GM18861 (cell line): ENCODE results near the gene DEPP1.
"Not testable (repeated sequence)": the region's sequence is repeated elsewhere in the genome, so short reads cannot be mapped to it uniquely, and the experiment has no call there.

Experiments
- ATAC-seq: cut with Tn5 transposase; IDR thresholded peaks from one replicate; pipeline ENCODE4 v1.9.1; 2021; ENCODE audit not compliant: unreplicated experiment

DEPP1 gene, protein sequence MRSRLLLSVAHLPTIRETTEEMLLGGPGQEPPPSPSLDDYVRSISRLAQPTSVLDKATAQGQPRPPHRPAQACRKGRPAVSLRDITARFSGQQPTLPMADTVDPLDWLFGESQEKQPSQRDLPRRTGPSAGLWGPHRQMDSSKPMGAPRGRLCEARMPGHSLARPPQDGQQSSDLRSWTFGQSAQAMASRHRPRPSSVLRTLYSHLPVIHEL

DNA sequence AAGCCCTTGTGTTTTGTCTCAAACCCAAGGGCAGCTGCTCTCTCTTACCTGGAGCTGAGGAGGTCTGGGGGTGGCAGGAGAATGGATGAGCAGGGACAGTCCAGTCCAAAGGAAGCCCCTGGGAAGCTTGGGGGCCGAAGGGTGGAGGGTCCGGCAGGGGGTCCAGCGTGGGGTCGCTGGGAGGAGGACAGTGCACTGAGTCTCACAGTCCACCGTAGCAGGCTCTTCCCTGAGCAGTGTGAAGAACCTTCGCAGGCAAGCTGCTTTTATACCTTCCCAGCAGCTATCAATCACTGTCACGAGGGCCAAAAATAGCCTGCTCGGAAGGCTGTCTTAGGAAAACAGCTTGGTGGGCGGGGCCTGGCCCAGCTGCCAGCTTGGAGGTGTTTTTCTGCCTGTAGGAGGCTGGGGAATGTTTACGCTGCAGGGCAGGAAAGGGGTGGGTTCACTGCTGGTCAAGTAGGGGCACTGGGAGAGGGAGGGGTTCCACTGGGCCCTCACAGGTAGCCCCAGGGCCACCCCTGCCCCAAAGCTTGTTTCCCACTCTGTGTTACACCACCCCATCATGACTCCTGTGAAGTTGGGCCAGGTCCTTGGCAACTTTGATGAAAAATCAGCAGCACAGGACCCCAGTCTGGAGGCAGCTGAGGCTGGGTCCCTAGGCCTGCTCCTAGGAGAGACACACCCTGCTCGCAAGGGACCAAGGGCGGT lies at the start of gene DEPP1:
TSS of gene DEPP1 (minus strand) at position 240 of the 711 bp plus-strand sequence. CDS start 779 bp downstream, outside the sequence.
- ATAC-seq = no peak

DNA sequence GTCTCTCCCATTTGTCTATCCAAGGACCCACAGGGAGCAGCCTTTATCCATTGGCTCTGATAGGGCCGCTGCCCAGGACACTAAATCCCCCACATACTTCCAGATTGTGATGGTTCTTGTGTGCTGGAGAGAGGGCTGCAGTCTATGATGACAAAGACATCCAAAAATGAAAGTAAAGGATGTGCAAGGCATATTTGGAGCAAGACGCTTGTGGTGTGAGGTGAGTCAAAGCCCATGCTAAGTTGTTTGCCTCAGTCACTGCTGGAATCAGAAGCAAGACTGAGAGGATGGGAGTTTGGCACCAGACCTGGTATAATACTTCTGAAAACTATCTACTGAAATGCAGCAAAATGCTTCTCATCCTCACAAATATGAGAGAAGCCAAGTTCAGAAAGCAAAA lies 44.8 kb upstream of the DEPP1 start:
- ATAC-seq = no peak

DNA sequence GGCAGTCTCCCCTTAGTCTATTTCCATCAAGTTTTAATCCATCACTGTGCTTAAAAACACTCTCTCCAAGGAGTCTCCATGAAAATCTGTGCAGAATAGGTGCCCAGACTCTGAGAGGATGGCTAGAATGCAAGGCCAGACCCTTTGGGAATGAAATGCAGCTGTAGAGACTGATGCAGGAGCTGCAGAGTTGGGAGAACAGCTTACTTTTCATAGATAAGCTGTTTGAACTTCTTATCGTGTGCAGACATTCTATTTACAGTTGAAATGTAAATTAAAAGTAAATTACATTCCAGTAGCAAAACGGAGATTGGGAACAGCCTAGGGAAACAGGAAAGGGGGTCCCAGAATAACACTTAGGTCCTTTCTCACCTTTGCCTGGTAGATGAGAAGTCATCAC lies 37.0 kb upstream of the DEPP1 start:
- ATAC-seq = no peak

DNA sequence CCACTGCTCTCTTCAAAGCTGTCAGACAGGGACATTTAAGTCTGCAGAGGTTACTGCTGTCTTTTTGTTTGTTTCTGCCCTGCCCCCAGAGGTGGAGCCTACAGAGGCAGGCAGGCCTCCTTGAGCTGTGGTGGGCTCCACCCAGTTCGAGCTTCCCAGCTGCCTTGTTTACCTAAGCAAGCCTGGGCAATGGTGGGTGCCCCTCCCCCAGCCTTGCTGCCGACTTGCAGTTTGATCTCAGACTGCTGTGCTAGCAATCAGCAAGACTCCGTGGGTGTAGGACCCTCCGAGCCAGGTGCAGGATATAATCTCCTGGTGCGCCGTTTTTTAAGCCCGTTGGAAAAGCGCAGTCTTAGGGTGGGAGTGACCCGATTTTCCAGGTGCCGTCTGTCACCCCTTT lies 35.9 kb upstream of the DEPP1 start:
- ATAC-seq = not testable (repeated sequence)

DNA sequence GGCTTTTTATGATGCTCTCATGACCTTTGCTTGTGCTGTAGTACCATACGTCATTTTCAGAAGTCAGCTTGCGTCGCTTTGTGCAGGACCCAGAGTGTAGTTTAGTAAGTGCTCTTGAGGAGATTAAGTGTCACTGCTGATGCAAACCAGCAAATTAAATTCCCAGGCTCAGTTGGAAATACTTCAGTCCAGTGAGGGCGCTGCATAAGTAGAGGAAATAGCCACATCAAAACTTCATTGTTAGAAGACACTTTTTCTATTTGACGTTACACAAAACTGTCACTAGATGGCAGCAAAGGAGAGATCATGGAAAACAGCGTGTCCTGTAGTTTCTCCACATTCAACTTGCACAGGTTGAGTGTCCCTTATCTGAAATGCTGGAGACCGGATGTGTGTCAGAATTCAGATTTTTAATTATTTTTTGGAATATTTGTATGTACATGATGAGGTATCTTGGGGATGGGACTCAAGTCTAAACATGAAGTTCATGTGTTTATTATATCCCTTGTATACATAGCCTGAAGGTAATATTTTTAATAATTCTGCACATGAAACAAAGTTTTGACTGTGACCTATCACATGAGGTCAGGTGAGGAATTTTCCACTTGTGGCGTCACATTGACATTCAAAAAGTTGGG lies 30.0 kb upstream of the DEPP1 start:
- ATAC-seq = peak; percentile 82

DNA sequence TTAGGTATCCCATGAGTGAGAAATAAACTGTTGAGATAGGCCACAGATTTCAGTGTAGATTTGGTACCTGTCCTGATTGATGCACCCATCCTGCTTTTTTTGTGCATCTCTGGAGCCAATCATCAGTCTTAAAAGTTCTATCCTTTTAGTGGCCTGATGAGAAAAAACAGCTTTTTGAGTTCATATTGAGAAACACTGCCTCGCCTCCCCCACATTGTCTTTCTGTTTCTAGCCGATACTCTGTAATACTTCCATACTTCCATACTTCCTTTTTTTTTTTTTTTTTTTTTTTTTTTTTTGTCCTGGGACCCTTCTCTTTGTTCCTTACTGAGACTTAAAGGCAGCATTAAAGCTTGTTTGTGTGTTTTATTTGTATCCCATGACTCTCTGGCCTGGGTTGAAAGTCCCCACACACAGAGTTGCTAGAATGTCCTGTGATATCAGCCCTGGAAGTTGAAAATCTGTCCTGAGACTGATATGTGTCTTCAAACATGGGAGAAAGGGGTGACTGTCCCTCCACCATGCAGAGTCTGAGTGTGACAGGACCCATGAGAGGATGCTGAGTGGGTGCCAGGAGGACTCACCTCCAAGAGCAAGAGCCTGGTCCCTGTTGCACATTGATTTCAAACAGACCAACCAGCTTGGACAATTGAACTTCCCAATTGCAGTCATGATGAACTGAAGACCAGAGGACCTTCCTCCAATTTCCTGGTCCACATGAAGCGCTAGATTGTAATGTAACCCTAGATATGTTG lies 27.8 kb upstream of the DEPP1 start:
- ATAC-seq = no peak

DNA sequence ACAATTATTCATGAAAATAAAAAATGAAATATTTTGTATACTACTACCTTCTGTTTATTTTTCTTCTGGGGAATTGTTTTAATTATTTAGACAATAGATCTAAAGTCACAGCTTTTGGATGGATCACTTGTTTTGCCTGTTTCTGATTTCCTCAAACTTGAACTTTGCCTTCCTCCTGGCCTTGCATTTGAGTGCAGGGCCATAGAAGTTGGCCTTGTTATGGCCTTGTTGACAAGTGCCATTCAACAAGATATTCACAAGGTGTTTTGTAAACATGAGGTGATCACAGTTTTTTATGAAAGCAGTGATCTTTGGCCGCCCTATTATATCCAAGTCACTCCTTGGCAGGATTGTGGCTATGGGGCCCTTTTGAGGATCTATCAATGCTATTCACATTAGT lies 26.7 kb upstream of the DEPP1 start:
- ATAC-seq = no peak

DNA sequence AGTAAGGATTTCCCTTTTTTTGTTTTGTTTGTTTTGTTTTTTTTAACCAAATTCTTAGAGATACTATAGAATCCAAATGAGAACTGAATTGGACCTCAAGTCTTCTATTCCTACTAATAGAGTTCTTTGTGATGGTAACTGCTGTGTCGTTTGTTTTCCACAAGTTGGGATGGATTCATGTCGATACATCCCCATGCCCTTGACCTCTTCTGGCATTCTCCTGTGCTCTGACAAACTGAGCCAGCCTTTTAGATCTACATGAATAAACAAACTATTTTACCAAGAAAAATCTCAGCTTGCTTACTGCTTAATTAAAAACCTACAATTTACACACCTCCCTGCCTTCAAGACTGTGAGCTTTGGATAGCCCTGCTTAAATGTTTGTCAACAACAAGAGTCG lies 26.1 kb upstream of the DEPP1 start:
- ATAC-seq = no peak

DNA sequence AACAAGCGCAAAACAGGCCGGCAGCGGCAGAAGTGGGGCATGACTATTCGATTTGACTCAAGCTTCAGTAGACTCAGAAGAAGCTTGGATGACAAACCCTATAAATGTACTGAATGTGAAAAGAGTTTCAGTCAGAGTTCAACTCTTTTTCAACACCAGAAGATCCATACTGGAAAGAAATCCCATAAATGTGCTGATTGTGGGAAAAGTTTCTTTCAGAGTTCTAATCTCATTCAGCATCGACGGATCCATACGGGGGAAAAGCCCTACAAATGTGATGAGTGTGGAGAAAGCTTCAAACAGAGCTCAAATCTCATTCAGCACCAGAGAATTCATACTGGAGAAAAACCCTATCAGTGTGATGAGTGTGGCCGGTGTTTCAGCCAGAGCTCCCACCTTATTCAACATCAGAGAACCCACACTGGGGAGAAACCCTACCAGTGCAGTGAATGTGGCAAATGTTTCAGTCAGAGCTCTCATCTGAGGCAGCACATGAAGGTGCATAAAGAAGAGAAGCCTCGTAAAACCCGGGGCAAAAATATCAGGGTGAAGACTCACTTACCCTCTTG lies 24.9 kb upstream of the DEPP1 start:
- no peak for ATAC-seq

DNA sequence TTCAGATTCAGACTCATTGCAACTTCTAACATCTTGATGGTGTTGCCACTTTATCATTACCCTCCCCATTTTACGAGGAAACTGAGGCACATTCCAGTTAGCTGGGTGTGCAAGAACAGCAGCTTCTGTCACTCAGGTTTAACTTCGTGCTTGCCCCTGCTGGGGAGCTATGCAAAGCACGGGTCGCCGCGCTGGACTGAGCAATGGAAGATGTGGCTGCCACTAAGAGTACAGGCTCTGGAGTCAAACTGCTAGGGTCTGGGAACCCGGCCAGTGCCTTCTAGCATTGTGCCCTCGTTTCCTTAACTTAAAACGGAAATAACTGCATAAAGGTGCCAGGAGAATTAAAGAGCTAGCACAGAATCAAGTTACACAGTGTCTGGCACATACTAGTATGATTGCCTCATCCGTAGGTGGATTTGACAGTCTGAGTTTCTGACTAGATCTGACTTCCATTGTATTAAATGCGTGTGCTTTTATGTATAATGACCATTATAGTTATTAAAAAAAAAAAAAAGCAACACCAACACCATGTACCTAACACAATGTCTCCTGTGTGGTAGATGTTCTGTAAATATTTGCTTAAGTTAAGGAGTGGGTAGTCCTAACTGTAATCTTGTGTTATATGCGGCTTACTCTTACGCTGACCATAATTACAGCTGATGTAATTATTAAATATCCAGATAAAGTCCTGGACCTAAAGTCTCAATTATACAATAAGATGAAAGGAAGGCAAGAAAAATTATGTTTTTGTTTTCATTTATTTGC lies 23.0 kb upstream of the DEPP1 start:
- peak; percentile 67 for ATAC-seq

DNA sequence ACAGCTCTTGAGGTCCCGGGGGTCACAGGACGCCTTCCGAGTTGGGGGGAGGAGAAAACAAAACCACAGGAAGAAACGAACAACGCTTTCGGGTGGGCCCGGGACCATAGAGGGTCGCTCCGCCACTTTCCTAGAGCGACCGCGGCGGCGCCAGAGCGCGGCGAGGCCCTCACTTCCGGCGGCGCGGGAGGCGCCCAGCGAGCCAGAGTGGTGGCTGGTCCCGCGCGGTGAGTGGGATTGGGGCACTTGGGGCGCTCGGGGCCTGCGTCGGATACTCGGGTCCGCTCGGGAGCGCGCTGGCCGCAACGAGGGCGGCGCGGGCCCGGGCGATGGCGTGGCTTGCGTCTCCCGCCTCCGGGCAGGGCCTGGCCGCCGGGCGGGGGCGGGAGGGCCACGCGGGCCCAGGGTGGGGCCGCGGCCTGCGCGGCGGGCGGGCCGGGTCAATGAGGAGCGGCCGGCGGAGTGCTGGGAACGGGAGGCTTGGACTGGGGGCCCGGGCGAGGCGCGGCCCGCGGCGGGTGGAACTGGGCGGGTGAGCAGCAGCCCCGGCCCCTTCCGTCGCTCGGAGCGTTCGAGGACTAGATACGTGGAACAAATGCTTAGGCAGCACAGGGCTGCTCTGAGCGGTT lies 22.3 kb upstream of the DEPP1 start, which contains the start of gene ZNF22:
TSS of gene ZNF22 (plus strand) at position 172 of the 629 bp plus-strand sequence. CDS start 2,446 bp downstream, outside the sequence.
- ATAC-seq = peak; percentile 49

DNA sequence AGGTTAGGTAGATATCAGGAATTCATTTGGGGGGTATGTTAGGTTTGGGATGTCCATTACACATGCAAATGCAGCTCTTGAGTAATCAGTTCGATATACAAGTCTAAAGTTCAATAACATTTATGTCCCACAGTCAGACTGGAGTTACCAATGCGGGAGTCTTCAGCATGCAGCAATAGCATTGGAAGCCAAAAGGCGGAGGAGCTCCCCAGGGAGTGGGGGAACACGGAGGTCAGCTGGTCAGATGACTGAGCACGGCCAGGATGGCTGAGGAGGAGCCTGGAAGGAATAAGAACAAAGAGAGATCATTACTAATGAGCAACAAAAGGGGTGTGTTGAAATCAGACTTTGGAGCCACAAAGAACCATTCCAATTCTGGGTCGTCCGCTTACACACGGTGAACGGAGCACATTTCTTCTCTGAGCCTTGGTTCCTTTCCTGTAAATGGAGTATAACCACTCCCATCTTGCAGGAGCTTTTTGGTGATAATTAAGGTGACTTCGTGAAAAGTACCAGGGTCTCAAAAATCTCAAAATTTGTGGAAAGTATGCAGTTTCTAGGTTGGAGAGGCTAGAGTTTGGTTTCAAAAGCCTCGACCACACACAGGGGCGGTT lies 21.6 kb upstream of the DEPP1 start:
- ATAC-seq = no peak

DNA sequence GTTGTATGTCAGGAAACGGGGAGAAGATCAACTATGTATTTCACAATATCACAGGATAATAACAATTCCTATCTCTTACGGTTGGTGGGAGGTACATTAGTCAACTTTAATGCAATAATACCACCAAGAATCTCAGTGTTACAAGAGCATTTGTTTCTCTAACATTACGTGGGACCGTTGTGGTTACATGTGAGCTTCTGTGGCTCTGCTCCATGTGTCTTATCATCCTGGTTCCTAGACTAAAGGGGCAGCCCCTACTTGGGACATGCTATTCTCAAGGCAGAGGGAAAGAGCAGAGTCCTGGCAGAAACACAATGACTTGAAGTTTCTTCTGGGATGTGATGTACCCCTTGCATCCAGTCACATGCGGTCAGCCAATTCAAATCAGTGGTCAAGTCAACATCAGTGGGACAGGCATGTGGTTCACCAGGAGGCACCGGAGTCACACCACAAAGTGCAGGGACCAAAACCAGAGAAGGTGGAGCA lies 19.6 kb upstream of the DEPP1 start:
- ATAC-seq = no peak

DNA sequence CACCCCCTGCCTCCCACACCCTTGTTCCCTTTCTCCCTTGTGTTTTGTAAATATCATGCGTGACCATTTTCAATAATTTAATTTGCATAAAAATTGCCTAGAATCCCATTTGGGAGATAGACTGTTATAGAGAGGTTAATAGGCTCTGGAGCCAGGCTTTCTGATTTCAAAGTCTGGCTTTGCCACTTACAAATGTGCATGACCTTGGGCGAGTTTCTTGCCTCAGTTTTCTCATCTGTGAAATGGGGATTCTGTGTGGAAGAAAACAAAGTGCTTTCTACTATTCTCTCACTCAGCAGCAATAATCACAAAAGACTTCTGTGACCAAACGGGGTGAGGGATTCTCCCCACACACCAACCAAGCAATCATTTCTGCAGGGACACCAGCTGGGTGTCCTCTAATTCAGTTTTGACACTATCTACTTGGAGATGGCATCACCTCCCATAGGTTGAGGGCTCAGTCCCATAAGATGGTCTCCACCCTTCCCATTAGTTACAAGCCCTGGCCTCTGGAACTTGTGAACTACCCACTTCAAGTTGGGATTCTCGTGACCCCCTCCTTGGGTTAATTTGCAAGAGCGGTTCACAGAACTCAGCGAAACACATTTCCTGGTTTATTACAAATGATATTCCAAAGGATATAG lies 18.6 kb upstream of the DEPP1 start:
- no peak for ATAC-seq

DNA sequence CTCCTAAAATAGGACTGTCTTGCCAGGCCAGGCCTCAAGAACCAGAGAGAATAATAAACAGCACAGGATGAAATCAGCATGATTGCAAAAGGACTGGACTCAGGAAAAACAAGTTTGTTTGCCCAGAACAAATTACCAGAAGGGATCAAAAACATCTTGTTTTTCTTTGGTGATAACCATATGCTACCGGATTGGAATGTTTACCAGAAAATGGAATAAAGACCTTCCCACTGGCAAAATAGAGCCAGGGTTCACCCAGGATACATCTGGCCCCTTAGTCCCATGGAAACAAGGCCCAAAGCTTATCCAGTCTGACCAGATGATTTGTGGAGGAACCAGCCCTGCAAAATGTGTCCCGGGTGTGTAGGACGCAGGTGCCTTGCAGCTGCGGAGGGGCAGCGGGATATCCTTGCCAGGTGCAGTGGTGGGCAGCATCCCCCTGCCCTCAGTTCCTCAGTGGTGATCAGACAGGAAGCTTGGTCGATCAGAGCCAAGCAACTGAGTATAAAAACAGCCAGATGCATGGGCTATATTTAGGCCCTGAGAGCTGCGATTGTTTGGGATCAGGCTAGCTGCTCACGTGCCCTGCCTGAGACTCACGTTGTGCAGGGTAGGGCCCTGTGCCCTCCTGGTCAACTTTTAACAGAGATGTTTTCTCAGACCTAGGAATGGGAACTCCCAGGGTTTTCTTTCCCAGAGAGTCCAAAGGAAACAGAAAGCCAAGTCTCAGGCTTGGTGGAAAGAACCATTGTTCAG lies 17.5 kb upstream of the DEPP1 start:
- ATAC-seq = no peak

DNA sequence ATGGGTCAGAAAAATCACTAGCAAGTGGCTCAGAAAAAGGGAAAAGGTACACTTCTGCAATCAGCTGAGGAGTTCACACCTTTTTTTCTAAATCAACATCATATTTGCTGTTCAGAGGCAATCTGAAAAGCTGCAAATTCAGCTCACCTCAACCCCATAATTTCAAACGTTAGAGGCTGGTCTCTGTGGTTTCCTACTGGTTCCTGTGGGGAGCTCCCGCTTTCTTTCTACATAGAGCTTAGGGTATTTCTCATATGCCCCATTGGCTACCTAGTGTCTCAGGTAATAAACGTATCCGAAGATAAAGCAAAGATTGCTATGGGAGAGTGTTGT lies 16.9 kb upstream of the DEPP1 start:
- ATAC-seq = no peak

DNA sequence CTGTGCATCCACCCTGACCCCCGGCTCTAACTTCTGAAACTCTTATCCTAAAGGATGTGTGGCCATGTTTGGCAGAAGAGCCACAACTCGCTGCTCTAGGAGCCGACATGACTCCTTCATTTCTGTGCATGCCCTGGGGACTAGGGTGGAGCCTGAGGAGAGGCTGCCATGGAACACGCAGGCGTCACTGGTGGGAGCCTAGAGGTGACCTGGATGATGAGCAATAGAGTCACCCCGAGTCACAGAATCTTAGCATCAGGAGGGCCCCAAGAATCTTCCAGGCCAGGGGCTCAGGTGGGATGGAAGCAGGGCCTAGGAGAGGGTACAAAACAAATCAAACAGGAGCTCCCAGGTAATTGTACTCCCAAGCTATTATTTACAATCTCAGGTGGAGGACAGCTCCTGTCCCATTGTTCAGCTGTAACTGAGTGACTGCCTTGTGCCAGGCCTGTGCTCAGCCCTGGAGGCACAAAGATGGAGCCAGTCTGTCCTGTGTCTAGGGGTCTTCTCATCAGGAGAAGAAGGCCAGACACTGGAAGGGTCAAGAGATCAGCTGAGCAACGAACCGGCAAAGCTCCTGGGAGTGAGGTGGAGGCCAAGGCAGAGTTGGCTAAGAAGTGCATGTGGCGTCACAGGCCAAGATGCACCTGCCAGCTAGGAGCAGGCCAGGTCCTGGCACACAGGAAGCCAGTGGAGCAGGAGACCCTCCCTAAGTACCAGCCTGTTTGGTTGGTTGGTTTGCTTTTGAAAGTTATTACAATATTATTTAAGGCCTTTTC lies 16.3 kb upstream of the DEPP1 start:
- no peak for ATAC-seq
